Skeletal muscle satellite cell (primary cell): Measurements from ENCODE around the gene VWA8.

ENCODE experiments used
- H3K27me3 ChIP-seq: 2 replicates; pipeline ENCODE4 v1.7.0; 2013; ENCODE audit warnings: low read length; ENCODE audit not compliant: control insufficient read depth, insufficient read depth
- H3K36me3 ChIP-seq: 2 replicates; pipeline ENCODE4 v1.7.0; 2013; ENCODE audit warnings: mild to moderate bottlenecking, control low read depth, low read length; ENCODE audit not compliant: insufficient read depth
- H3K4me1 ChIP-seq: 2 replicates; pipeline ENCODE4 v1.7.0; 2013; ENCODE audit warnings: low read length; ENCODE audit not compliant: control insufficient read depth, insufficient read depth
- H3K4me2 ChIP-seq: 2 replicates; pipeline ENCODE4 v1.7.0; 2013; ENCODE audit warnings: mild to moderate bottlenecking, low read length
- H3K4me3 ChIP-seq: 2 replicates; pipeline ENCODE4 v1.7.0; 2013; ENCODE audit warnings: low read length
- H3K9ac ChIP-seq: 2 replicates; pipeline ENCODE4 v1.7.0; 2013; ENCODE audit warnings: mild to moderate bottlenecking, low read depth, low read length, moderate library complexity
- H3K9me3 ChIP-seq: replicated peaks from 2 replicates; pipeline ENCODE4 v1.7.0; 2013; ENCODE audit warnings: mild to moderate bottlenecking, control low read depth, low read length

VWA8 gene

DNA sequence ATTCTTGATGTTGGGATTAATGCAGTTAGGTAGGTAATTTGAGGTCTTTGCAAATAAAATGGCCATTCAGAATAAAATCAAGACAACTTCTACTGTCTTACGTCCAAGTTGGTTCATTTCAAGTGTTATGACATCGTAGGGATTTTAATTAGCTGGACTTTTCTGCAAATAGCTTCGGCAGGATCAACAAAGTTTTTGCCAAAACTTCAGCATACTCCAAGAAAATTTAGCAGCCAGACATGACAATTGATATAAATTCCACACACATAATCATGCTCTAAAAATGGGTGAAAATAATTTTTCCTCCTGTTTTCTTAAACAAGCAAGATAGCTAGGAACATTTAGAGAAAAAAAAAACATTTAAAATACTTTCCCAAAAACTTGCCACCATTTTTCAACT is 344.8 kb downstream of the VWA8 start:
- H3K4me2 ChIP-seq = no peak overlapping the region
- H3K9me3 ChIP-seq = no peaks in the 10 kb centered on the region
- H3K4me1 ChIP-seq = peaks cover 30% of the 10 kb centered on the region
- H3K27me3 ChIP-seq = no peaks in the 10 kb centered on the region
- no peak overlapping the region for H3K9ac ChIP-seq
- no peak overlapping the region for H3K4me3 ChIP-seq
- H3K36me3 ChIP-seq = no peaks in the 10 kb centered on the region

DNA sequence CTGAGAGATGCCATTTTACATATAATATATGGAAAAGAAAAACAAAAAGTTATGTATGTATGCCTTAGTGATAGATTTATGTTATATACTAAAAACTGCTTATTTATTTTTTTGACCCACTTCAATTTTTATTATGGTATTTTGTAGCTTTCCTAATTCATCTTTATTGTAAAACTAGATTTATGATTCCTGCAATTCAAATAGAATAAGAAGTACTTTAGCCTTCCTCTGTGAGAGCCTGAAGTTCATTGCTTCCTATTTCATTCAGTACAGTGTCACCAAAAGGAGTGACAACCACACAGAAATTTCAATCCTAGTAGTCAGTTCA is 345.4 kb downstream of the VWA8 start:
- H3K4me2 ChIP-seq = no peak overlapping the region
- no peak overlapping the region for H3K4me3 ChIP-seq
- no peak overlapping the region for H3K9ac ChIP-seq
- no peaks in the 10 kb centered on the region for H3K36me3 ChIP-seq
- H3K9me3 ChIP-seq = no peaks in the 10 kb centered on the region
- H3K4me1 ChIP-seq = peaks cover 37% of the 10 kb centered on the region
- H3K27me3 ChIP-seq = no peaks in the 10 kb centered on the region

DNA sequence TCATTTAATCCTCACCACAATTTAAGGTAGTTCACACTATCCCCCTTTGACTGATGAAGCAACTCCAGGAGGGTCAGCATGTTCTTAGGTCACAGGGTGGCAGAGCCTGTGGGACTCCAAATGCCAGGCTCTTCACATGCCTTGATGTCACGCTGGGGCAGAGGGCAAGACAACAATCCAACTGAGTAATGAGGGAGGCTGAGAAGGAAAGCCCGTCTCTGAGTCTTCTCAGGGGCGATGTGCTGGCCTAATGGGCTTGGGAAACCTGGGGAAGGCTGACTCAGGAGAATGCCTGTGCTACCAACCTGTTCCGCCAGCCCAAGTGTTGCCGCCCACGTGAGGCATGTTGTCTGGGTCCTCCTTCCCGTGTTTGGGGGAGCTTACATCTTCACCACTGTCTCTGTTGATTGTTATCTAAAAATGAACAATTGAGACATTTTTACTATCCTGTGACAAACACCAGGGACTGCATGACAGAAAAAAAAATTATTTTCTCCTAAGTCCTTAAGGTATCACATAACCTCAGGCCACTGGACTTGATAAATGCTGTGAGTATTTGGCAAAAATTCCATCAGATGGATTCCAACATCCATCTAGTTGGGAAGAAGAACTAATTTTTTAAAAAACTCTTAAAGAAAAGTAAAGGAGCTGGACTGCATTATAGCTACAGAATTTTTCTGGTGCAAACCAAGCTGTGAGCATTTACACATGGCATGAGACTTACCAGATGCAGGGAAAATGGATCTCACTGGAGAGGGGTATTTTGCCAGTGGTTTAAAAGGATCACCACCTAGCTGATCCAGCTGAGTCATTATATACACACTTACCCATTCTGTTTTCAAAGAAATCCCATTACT is 346.0 kb downstream of the VWA8 start:
- Histone ChIP-seq H3K9me3 (no peaks in the 10 kb centered on the region), H3K9ac (peak overlapping the region; percentile 53), H3K4me1 (peaks cover 43% of the 10 kb centered on the region), H3K27me3 (no peaks in the 10 kb centered on the region), H3K4me3 (no peak overlapping the region), H3K36me3 (no peaks in the 10 kb centered on the region), H3K4me2 (no peak overlapping the region)

GRCh38 chr13:41613984-41614661 is 346.8 kb downstream of the VWA8 start:
- Histone ChIP-seq H3K4me1 (peaks cover 43% of the 10 kb centered on the region), H3K9ac (peak overlapping the region; percentile 53), H3K4me3 (no peak overlapping the region)

GRCh38 chr13:41613471-41613870 is 347.4 kb downstream of the VWA8 start:
- Histone ChIP-seq H3K4me1 (peaks cover 43% of the 10 kb centered on the region), H3K27me3 (no peaks in the 10 kb centered on the region), H3K9ac (no peak overlapping the region), H3K36me3 (no peaks in the 10 kb centered on the region), H3K9me3 (no peaks in the 10 kb centered on the region), H3K4me2 (no peak overlapping the region), H3K4me3 (no peak overlapping the region)

More at GRCh38 chr13:41613984-41614661, 346.8 kb downstream of the VWA8 start:
- H3K36me3 ChIP-seq = no peaks in the 10 kb centered on the region
- no peaks in the 10 kb centered on the region for H3K9me3 ChIP-seq
- peak overlapping the region; percentile 28 for H3K4me2 ChIP-seq
- no peaks in the 10 kb centered on the region for H3K27me3 ChIP-seq

GRCh38 chr13:41611385-41611784 is 349.5 kb downstream of the VWA8 start:
- Histone ChIP-seq H3K4me2 (no peak overlapping the region), H3K4me3 (no peak overlapping the region), H3K9me3 (no peaks in the 10 kb centered on the region), H3K4me1 (peaks cover 43% of the 10 kb centered on the region), H3K36me3 (no peaks in the 10 kb centered on the region), H3K27me3 (no peaks in the 10 kb centered on the region), H3K9ac (peak overlapping the region; percentile 64)

GRCh38 chr13:41610404-41610803 is 350.5 kb downstream of the VWA8 start:
- Histone ChIP-seq H3K9me3 (no peaks in the 10 kb centered on the region), H3K36me3 (no peaks in the 10 kb centered on the region), H3K4me3 (no peak overlapping the region), H3K9ac (peak overlapping the region; percentile 64), H3K27me3 (no peaks in the 10 kb centered on the region), H3K4me2 (peak overlapping the region; percentile 29), H3K4me1 (peaks cover 38% of the 10 kb centered on the region)

GRCh38 chr13:41609828-41610227 is 351.1 kb downstream of the VWA8 start:
- no peaks in the 10 kb centered on the region for H3K36me3 ChIP-seq
- peaks cover 33% of the 10 kb centered on the region for H3K4me1 ChIP-seq
- no peaks in the 10 kb centered on the region for H3K27me3 ChIP-seq
- no peaks in the 10 kb centered on the region for H3K9me3 ChIP-seq
- no peak overlapping the region for H3K4me3 ChIP-seq
- no peak overlapping the region for H3K4me2 ChIP-seq
- peak overlapping the region; percentile 64 for H3K9ac ChIP-seq

GRCh38 chr13:41608839-41609177 is 352.1 kb downstream of the VWA8 start:
- Histone ChIP-seq H3K4me1 (peaks cover 25% of the 10 kb centered on the region), H3K4me2 (no peak overlapping the region), H3K27me3 (no peaks in the 10 kb centered on the region), H3K36me3 (no peaks in the 10 kb centered on the region), H3K4me3 (no peak overlapping the region), H3K9ac (no peak overlapping the region), H3K9me3 (no peaks in the 10 kb centered on the region)

GRCh38 chr13:41608111-41608838 is 352.6 kb downstream of the VWA8 start:
- Histone ChIP-seq H3K9me3 (no peaks in the 10 kb centered on the region), H3K4me3 (no peak overlapping the region), H3K4me2 (no peak overlapping the region), H3K27me3 (no peaks in the 10 kb centered on the region), H3K4me1 (peaks cover 24% of the 10 kb centered on the region), H3K9ac (no peak overlapping the region), H3K36me3 (no peaks in the 10 kb centered on the region)

GRCh38 chr13:41606646-41607045 is 354.3 kb downstream of the VWA8 start:
- no peaks in the 10 kb centered on the region for H3K9me3 ChIP-seq

More at GRCh38 chr13:41606646-41607045, 354.3 kb downstream of the VWA8 start:
- no peak overlapping the region for H3K4me2 ChIP-seq
- H3K4me1 ChIP-seq = peaks cover 26% of the 10 kb centered on the region
- no peak overlapping the region for H3K9ac ChIP-seq
- H3K36me3 ChIP-seq = no peaks in the 10 kb centered on the region
- no peak overlapping the region for H3K4me3 ChIP-seq
- no peaks in the 10 kb centered on the region for H3K27me3 ChIP-seq
